ENCODE data around the gene C10orf62. TPM values are rescaled to one million over a fixed set of nuclear protein-coding genes. Genes with fewer than 3 reads are reported as not detected.

Gene C10orf62
- total and polyA plus RNA-seq, 2 of the 8 experiments (the other 6 are each of a cell fraction or from before 2014, with no cell fraction given), result 0.05 TPM; not detected in 1

DNA sequence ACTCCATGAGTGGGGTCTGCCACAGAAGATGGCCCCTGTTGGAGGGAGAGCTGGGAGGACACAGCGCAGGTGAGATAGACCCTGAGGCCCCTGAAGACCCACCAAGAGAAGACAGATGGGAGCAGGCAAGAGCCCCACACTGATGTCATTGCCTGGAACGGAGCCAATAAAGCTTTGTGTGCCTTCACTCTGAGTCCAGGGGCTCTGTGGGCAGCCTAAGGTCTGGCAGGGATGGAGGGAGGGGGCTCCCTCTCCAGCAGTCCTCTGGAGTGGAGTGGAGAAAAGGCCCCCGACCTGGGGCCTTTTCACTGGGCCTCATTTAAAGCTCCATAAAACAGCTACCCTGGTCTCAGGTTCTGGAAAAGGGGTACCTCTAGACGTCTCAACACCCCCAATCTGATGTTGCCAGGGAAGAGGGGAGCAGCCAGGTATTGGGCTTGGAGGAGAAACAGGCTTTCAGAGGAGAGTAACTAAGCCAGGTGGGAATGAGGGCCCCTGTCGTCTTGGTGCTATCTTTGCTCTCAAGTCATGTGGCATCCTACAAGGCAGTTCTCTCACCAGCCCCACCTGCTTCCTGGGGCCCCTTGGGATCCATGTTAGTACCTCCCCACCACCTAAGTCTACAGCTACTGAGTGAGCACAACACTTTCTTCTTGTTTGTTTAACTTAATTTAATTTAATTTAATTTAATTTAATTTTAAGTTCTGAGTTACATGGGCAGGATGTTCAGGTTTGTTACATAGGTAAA, 1.4 kb downstream of the C10orf62 start (continued):
- TF ChIP-seq, protein P1, sequence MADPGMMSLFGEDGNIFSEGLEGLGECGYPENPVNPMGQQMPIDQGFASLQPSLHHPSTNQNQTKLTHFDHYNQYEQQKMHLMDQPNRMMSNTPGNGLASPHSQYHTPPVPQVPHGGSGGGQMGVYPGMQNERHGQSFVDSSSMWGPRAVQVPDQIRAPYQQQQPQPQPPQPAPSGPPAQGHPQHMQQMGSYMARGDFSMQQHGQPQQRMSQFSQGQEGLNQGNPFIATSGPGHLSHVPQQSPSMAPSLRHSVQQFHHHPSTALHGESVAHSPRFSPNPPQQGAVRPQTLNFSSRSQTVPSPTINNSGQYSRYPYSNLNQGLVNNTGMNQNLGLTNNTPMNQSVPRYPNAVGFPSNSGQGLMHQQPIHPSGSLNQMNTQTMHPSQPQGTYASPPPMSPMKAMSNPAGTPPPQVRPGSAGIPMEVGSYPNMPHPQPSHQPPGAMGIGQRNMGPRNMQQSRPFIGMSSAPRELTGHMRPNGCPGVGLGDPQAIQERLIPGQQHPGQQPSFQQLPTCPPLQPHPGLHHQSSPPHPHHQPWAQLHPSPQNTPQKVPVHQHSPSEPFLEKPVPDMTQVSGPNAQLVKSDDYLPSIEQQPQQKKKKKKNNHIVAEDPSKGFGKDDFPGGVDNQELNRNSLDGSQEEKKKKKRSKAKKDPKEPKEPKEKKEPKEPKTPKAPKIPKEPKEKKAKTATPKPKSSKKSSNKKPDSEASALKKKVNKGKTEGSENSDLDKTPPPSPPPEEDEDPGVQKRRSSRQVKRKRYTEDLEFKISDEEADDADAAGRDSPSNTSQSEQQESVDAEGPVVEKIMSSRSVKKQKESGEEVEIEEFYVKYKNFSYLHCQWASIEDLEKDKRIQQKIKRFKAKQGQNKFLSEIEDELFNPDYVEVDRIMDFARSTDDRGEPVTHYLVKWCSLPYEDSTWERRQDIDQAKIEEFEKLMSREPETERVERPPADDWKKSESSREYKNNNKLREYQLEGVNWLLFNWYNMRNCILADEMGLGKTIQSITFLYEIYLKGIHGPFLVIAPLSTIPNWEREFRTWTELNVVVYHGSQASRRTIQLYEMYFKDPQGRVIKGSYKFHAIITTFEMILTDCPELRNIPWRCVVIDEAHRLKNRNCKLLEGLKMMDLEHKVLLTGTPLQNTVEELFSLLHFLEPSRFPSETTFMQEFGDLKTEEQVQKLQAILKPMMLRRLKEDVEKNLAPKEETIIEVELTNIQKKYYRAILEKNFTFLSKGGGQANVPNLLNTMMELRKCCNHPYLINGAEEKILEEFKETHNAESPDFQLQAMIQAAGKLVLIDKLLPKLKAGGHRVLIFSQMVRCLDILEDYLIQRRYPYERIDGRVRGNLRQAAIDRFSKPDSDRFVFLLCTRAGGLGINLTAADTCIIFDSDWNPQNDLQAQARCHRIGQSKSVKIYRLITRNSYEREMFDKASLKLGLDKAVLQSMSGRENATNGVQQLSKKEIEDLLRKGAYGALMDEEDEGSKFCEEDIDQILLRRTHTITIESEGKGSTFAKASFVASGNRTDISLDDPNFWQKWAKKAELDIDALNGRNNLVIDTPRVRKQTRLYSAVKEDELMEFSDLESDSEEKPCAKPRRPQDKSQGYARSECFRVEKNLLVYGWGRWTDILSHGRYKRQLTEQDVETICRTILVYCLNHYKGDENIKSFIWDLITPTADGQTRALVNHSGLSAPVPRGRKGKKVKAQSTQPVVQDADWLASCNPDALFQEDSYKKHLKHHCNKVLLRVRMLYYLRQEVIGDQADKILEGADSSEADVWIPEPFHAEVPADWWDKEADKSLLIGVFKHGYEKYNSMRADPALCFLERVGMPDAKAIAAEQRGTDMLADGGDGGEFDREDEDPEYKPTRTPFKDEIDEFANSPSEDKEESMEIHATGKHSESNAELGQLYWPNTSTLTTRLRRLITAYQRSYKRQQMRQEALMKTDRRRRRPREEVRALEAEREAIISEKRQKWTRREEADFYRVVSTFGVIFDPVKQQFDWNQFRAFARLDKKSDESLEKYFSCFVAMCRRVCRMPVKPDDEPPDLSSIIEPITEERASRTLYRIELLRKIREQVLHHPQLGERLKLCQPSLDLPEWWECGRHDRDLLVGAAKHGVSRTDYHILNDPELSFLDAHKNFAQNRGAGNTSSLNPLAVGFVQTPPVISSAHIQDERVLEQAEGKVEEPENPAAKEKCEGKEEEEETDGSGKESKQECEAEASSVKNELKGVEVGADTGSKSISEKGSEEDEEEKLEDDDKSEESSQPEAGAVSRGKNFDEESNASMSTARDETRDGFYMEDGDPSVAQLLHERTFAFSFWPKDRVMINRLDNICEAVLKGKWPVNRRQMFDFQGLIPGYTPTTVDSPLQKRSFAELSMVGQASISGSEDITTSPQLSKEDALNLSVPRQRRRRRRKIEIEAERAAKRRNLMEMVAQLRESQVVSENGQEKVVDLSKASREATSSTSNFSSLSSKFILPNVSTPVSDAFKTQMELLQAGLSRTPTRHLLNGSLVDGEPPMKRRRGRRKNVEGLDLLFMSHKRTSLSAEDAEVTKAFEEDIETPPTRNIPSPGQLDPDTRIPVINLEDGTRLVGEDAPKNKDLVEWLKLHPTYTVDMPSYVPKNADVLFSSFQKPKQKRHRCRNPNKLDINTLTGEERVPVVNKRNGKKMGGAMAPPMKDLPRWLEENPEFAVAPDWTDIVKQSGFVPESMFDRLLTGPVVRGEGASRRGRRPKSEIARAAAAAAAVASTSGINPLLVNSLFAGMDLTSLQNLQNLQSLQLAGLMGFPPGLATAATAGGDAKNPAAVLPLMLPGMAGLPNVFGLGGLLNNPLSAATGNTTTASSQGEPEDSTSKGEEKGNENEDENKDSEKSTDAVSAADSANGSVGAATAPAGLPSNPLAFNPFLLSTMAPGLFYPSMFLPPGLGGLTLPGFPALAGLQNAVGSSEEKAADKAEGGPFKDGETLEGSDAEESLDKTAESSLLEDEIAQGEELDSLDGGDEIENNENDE (IDR thresholded peaks at IDR 0.05; ENCODE audit: insufficient replicate concordance, low read length), result no peak
- no peak for TF ChIP-seq TCF12 (IDR thresholded peaks at IDR 0.05; ENCODE audit: low read depth, low read length)
